K562 (cell line): ENCODE data around the gene CHCHD4.

ENCODE experiments used
- GABPA ChIP-seq: fragments of 200-800 bp; sonication (Bioruptor generic); conservative IDR thresholded peaks from 2 replicates; pipeline ENCODE4 v1.6.1; 2016; ENCODE audit warnings: low read depth, missing genetic modification characterization, missing compliant biosample characterization
- KLF1 ChIP-seq: fragments of 450-650 bp; IDR thresholded peaks from 2 replicates; pipeline ENCODE4 v1.6.1; 2016; ENCODE audit warnings: missing genetic modification characterization, missing compliant biosample characterization
- LEF1 ChIP-seq: fragments of 450-650 bp; IDR thresholded peaks from 2 replicates; pipeline ENCODE4 v1.6.1; 2016; ENCODE audit warnings: mild to moderate bottlenecking
- PHF20 ChIP-seq: fragments of 450-650 bp; IDR thresholded peaks from 2 replicates; pipeline ENCODE4 v1.6.1; 2018; ENCODE audit not compliant: partially characterized antibody
- POLR2A ChIP-seq: fragments of 450-650 bp; conservative IDR thresholded peaks from 2 replicates; pipeline ENCODE4 v1.6.1; 2016
- POLR2AphosphoS5 ChIP-seq: IDR thresholded peaks from 2 replicates; pipeline ENCODE4 v1.6.1; 2011; ENCODE audit warnings: mild to moderate bottlenecking, low read depth, low read length, moderate library complexity; ENCODE audit not compliant: control insufficient read depth, insufficient read depth
- PREB ChIP-seq: sonication (generic); formaldehyde crosslinking; IDR thresholded peaks from 2 replicates; pipeline ENCODE4 v1.8.1; 2023; ENCODE audit warnings: mild to moderate bottlenecking, missing genetic modification reagents
- SMAD2 ChIP-seq: fragments of 150-350 bp; IDR thresholded peaks from 2 replicates; pipeline ENCODE4 v1.6.1; 2014; ENCODE audit warnings: low read depth, mild to moderate bottlenecking, low read length
- ZNF592 ChIP-seq: fragments of 450-650 bp; IDR thresholded peaks from 2 replicates; pipeline ENCODE4 v1.6.1; 2017; ENCODE audit warnings: antibody characterized with exemption, mild to moderate bottlenecking
- ZNF644 ChIP-seq: fragments of 200-800 bp; sonication (Bioruptor generic); IDR thresholded peaks from 2 replicates; pipeline ENCODE4 v1.6.1; 2016; ENCODE audit warnings: low read depth, missing genetic modification characterization, missing compliant biosample characterization
- ZNF764 ChIP-seq: fragments of 250-450 bp; sonication (Bioruptor Pico); IDR thresholded peaks from 2 replicates; pipeline ENCODE4 v1.4.0; 2020; ENCODE audit warnings: low read depth, mild to moderate bottlenecking, moderate library complexity
- TF ChIP-seq, protein P1 (sequence below), 2 experiments: IDR thresholded peaks in 1 of 2; conservative IDR thresholded peaks in 1 of 2; 2 replicates each; pipeline ENCODE4 v1.6.1; 2016; ENCODE audit warnings: low read depth in 2 of 2, mild to moderate bottlenecking in 1 of 2, missing compliant biosample characterization in 1 of 2, missing genetic modification characterization in 1 of 2, moderate library complexity in 1 of 2

DNA sequence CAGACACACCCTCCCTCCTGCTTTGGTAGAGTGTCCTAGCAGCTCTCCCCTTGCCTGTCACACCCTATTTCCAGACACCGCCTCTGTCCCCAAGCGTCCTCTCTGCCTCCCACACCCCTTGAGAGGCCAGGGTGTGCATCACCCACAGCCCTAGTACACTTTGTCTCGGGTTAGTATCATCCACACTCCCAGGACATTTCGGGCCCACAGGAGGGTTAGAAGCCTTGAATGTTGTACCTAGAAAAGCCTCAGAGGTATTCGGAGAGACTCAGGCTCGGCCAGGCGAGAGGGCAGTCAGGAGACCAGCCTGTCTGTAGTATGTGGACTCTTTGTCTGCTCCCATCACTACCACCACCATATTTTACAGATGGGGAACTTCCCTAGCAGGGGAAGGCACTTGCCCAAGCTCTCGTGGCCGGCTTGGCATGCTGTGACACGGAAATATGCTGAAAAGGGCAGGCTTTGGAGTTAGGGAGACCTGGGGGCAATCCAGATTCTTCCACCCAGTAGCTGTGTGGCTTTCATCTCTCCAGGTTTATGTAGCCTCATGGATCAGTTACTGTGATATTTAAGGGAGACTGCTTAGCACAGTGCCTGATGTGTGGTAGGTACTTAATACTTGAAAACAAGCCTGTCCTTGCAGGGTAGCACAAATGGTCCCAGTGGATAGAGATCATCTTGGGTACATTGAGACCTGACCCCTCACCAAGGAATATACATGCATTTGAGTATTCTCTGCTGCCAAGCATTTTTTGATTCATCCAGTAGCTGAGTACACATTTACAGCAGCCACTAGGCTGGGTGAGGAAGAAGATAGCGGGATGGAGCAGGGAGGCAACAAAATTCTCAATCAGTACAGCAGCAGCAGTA, 1.6 kb upstream of the CHCHD4 start:
- TF ChIP-seq LEF1 (no peak), PHF20 (no peak), KLF1 (no peak), GABPA (tag) (no peak), PREB (no peak), ZNF644 (tag) (no peak), ZNF764 (no peak), POLR2AphosphoS5 (no peak), ZNF592 (no peak), POLR2A (no peak), SMAD2 (no peak)
- TF ChIP-seq, protein P1, sequence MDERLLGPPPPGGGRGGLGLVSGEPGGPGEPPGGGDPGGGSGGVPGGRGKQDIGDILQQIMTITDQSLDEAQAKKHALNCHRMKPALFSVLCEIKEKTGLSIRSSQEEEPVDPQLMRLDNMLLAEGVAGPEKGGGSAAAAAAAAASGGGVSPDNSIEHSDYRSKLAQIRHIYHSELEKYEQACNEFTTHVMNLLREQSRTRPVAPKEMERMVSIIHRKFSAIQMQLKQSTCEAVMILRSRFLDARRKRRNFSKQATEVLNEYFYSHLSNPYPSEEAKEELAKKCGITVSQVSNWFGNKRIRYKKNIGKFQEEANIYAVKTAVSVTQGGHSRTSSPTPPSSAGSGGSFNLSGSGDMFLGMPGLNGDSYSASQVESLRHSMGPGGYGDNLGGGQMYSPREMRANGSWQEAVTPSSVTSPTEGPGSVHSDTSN (CRISPR knock-in tag; IDR thresholded peaks at IDR 0.05; ENCODE audit: low read depth), result no peak
- TF ChIP-seq, protein P1 (tag; conservative IDR thresholded peaks at IDR 0.05; ENCODE audit: low read depth), result no peak
